ENCODE data around the gene KIFC1. TPM values are rescaled to one million over a fixed set of nuclear protein-coding genes. Genes with fewer than 3 reads are reported as not detected.

The KIFC1 gene
- total RNA-seq, 1 donor from 2014 or later: 19.0 TPM

GRCh38 chr6:33415831-33416230 lies 24.2 kb downstream of the KIFC1 start:
- Mint-ChIP-seq H3K4me1 (ENCODE audit: unreplicated experiment) (peaks cover 56% of the 10 kb centered on the region), H3K27ac (ENCODE audit: unreplicated experiment) (no peak overlapping the region), H3K27me3 (ENCODE audit: unreplicated experiment) (peaks cover 27% of the 10 kb centered on the region), H3K36me3 (ENCODE audit: low read depth, unreplicated experiment) (peaks cover 44% of the 10 kb centered on the region), H3K9me3 (ENCODE audit: unreplicated experiment) (no peaks in the 10 kb centered on the region), H3K4me3 (ENCODE audit: unreplicated experiment) (peak overlapping the region; percentile 74)
- no peak for DNase-seq (ENCODE audit: low spot score)
- TF ChIP-seq CTCF (IDR thresholded peaks at IDR 0.05; ENCODE audit: unreplicated experiment): no peak

- peak overlapping the region; percentile 84 for H3K27ac Mint-ChIP-seq (ENCODE audit: unreplicated experiment)
- peaks cover 25% of the 10 kb centered on the region for H3K27me3 Mint-ChIP-seq (ENCODE audit: unreplicated experiment)
- H3K4me1 Mint-ChIP-seq (ENCODE audit: unreplicated experiment): peaks cover 58% of the 10 kb centered on the region
- H3K9me3 Mint-ChIP-seq (ENCODE audit: unreplicated experiment): no peaks in the 10 kb centered on the region
- DNase-seq (ENCODE audit: low spot score): no peak
- peak overlapping the region; percentile 96 for H3K4me3 Mint-ChIP-seq (ENCODE audit: unreplicated experiment)
- H3K36me3 Mint-ChIP-seq (ENCODE audit: low read depth, unreplicated experiment): peaks cover 44% of the 10 kb centered on the region
- TF ChIP-seq CTCF (IDR thresholded peaks at IDR 0.05; ENCODE audit: unreplicated experiment): no peak
Measured at GRCh38 chr6:33416386-33417127, 24.9 kb downstream of the KIFC1 start.

- Mint-ChIP-seq H3K27me3 (ENCODE audit: unreplicated experiment) (peaks cover 21% of the 10 kb centered on the region), H3K9me3 (ENCODE audit: unreplicated experiment) (no peaks in the 10 kb centered on the region), H3K4me3 (ENCODE audit: unreplicated experiment) (peak overlapping the region; percentile 96), H3K4me1 (ENCODE audit: unreplicated experiment) (peaks cover 56% of the 10 kb centered on the region), H3K27ac (ENCODE audit: unreplicated experiment) (peak overlapping the region; percentile 84), H3K36me3 (ENCODE audit: low read depth, unreplicated experiment) (peaks cover 43% of the 10 kb centered on the region)
- no peak for DNase-seq (ENCODE audit: low spot score)
- TF ChIP-seq CTCF (IDR thresholded peaks at IDR 0.05; ENCODE audit: unreplicated experiment): no peak
Measured at GRCh38 chr6:33417128-33417902, 25.7 kb downstream of the KIFC1 start.

GRCh38 chr6:33417903-33418689 lies 26.5 kb downstream of the KIFC1 start, which contains the start of gene CUTA:
Gene CUTA, minus strand, starts transcription at chr6:33418107. Its CDS starts 107 bp downstream, at chr6:33418000.
- TF ChIP-seq CTCF (IDR thresholded peaks at IDR 0.05; ENCODE audit: unreplicated experiment): peak; percentile 57
- Mint-ChIP-seq H3K4me1 (ENCODE audit: unreplicated experiment) (peaks cover 56% of the 10 kb centered on the region), H3K27me3 (ENCODE audit: unreplicated experiment) (peaks cover 18% of the 10 kb centered on the region), H3K27ac (ENCODE audit: unreplicated experiment) (peak within 1 kb of the TSS; percentile 97), H3K36me3 (ENCODE audit: low read depth, unreplicated experiment) (peaks cover 35% of the 10 kb centered on the region), H3K4me3 (ENCODE audit: unreplicated experiment) (peak within 1 kb of the TSS; percentile 96), H3K9me3 (ENCODE audit: unreplicated experiment) (no peaks in the 10 kb centered on the region)
- DNase-seq (ENCODE audit: low spot score): peak; percentile 96

Data from endothelial cell (in vitro differentiated cells).